Lung (tissue), 12 donors: ENCODE data around the gene ACTN4. TPM values are rescaled to one million over a fixed set of nuclear protein-coding genes. Genes with fewer than 3 reads are reported as not detected.
A peak's percentile ranks its signal among the peaks of the same experiment; 100 is the strongest.

Experiments
- ATAC-seq: fragments of 200-7000 bp; cut with Tn5 transposase; one replicate; pipeline ENCODE4 v1.9.1; 2020; ENCODE audit warnings: moderate number of reproducible peaks; ENCODE audit not compliant: insufficient read depth, low FRiP score
- DNase-seq, 3 donors: peaks; one replicate each; pipeline ENCODE4 v3.0.0-alpha.2; 2013 to 2017
- H3K27ac ChIP-seq, 2 donors: one replicate each; pipeline ENCODE4 v1.5.1; 2013; ENCODE audit warnings: mild to moderate bottlenecking in 2 of 2, moderate library complexity in 2 of 2, control low read depth in 1 of 2, inconsistent platforms in 1 of 2, low read depth in 1 of 2, low read length in 1 of 2
- H3K27me3 ChIP-seq, 3 donors: one replicate each; pipeline ENCODE4 v1.5.1; 2013; ENCODE audit warnings: low read length in 2 of 3; ENCODE audit not compliant: control insufficient read depth in 3 of 3, insufficient read depth in 3 of 3
- H3K36me3 ChIP-seq, 4 donors: one replicate each; pipeline ENCODE4 v1.5.1; 2013; ENCODE audit warnings: low read length in 4 of 4, mild to moderate bottlenecking in 1 of 4, moderate library complexity in 1 of 4; ENCODE audit not compliant: control insufficient read depth in 4 of 4, insufficient read depth in 4 of 4
- H3K4me1 ChIP-seq, 5 donors: one replicate each; pipeline ENCODE4 v1.5.1; 2013; ENCODE audit warnings: low read length in 5 of 5, mild to moderate bottlenecking in 2 of 5, moderate library complexity in 1 of 5; ENCODE audit not compliant: control insufficient read depth in 5 of 5, insufficient read depth in 5 of 5
- H3K4me3 ChIP-seq: one replicate; pipeline ENCODE4 v1.5.1; 2013; ENCODE audit warnings: mild to moderate bottlenecking, control low read depth, moderate library complexity
- H3K9ac ChIP-seq, 2 donors: one replicate each; pipeline ENCODE4 v1.5.1; 2013; ENCODE audit warnings: low read length in 2 of 2, control low read depth in 1 of 2; ENCODE audit not compliant: insufficient read depth in 1 of 2
- H3K9me3 ChIP-seq, 4 donors: one replicate each; pipeline ENCODE4 v1.5.1; 2013; ENCODE audit warnings: low read length in 3 of 4, mild to moderate bottlenecking in 1 of 4, moderate library complexity in 1 of 4; ENCODE audit not compliant: control insufficient read depth in 4 of 4, insufficient read depth in 3 of 4
- WGBS, 2 donors: extraction: QIAGEN DNeasy Blood & Tissue Kit; methylation state at CpG; one replicate each; pipeline ENCODE4 v1.1.7; 2013; 5-methylcytosine and 5-hydroxymethylcytosine counted together
- polyA plus RNA-seq, 2 donors: library from polyadenylated mRNA; stranded (reverse); fragments of 200-250 nt; gene quantifications; one replicate each; pipeline ENCODE4 v1.2.1, GENCODE V29; 2013
- total RNA-seq, 2 donors: library from RNA; depleted of rRNA in 1 of 2; stranded (reverse); fragments of >200 nt in 1 of 2; gene quantifications; one replicate each; pipeline ENCODE4 v1.2.1, GENCODE V29; 2014 to 2021
- TF ChIP-seq, protein P1 (sequence below): IDR thresholded peaks from 2 replicates; pipeline ENCODE4 v1.5.1; 2012; ENCODE audit warnings: mild to moderate bottlenecking; ENCODE audit errors: control extremely low read depth, extremely low read depth
- donor health status: control.
- donor health status: control.
- donor health status: Bipolar disorder and iron deficiency.
- donor health status: healthy.
- donor health status: DM: yes; HTN: yes; CAD: no.

ACTN4 gene
- total and polyA plus RNA-seq, 4 donors: 229 to 552 (median 367) TPM

- TF ChIP-seq, protein P1, sequence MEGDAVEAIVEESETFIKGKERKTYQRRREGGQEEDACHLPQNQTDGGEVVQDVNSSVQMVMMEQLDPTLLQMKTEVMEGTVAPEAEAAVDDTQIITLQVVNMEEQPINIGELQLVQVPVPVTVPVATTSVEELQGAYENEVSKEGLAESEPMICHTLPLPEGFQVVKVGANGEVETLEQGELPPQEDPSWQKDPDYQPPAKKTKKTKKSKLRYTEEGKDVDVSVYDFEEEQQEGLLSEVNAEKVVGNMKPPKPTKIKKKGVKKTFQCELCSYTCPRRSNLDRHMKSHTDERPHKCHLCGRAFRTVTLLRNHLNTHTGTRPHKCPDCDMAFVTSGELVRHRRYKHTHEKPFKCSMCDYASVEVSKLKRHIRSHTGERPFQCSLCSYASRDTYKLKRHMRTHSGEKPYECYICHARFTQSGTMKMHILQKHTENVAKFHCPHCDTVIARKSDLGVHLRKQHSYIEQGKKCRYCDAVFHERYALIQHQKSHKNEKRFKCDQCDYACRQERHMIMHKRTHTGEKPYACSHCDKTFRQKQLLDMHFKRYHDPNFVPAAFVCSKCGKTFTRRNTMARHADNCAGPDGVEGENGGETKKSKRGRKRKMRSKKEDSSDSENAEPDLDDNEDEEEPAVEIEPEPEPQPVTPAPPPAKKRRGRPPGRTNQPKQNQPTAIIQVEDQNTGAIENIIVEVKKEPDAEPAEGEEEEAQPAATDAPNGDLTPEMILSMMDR: no peak
- no peak overlapping the region for H3K9ac ChIP-seq
- no peak overlapping the region for H3K4me3 ChIP-seq
- no peak for DNase-seq
- no peak for ATAC-seq
- H3K27me3 ChIP-seq: no peaks in the 10 kb centered on the region
- WGBS, 2 donors: 94 to 97% methylated on average over 3 of the region's 3 CpGs
- H3K27ac ChIP-seq: no peak overlapping the region
- H3K4me1 ChIP-seq: peaks cover 0 to 9% (median 0%) of the 10 kb centered on the region in 5 donors
- peaks cover 3 to 9% (median 6%) of the 10 kb centered on the region in 4 donors for H3K36me3 ChIP-seq
- H3K9me3 ChIP-seq: no peaks in the 10 kb centered on the region
Observed at GRCh38 chr19:38638461-38638860, 9.0 kb upstream of the ACTN4 start.

GRCh38 chr19:38639679-38640078 lies 7.8 kb upstream of the ACTN4 start:
- no peak overlapping the region for H3K4me3 ChIP-seq
- no peaks in the 10 kb centered on the region for H3K27me3 ChIP-seq
- WGBS, 2 donors: 92 to 97% methylated on average over 2 of the region's 2 CpGs
- TF ChIP-seq, protein P1: no peak
- peaks cover 3 to 9% (median 6%) of the 10 kb centered on the region in 4 donors for H3K36me3 ChIP-seq
- H3K9me3 ChIP-seq: no peaks in the 10 kb centered on the region
- no peak for DNase-seq
- peaks cover 0 to 9% (median 0%) of the 10 kb centered on the region in 5 donors for H3K4me1 ChIP-seq
- peak overlapping the region; percentile 0 to 54 for H3K27ac ChIP-seq
- ATAC-seq: no peak
- H3K9ac ChIP-seq: no peak overlapping the region

DNA sequence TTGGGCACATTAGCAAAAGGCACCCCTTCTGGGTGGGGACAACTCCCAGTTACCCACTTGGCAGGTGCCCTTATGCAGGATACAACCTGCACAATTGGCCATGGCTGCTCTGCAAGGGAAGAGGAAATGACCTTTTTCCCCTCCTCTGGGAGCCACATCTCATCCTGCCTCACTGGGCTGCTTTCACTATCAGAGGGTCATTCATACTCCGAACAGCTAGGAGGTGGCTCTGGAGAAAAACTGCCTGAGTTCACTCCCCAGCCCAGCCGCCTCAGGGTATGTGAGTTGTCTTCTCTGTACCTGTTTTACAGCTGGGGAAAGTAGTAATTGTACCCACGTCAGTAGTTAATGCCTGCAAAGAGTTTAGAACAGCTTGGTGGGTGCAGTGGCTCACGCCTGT lies 7.1 kb upstream of the ACTN4 start:
- Histone ChIP-seq H3K9me3 (no peaks in the 10 kb centered on the region), H3K36me3 (peaks cover 3 to 7% (median 4%) of the 10 kb centered on the region in 4 donors), H3K4me1 (peaks cover 0 to 9% (median 0%) of the 10 kb centered on the region in 5 donors), H3K9ac (no peak overlapping the region), H3K4me3 (no peak overlapping the region), H3K27me3 (no peaks in the 10 kb centered on the region), H3K27ac (peak overlapping the region; percentile 6 to 54)
- no peak for DNase-seq
- TF ChIP-seq, protein P1: no peak
- no peak for ATAC-seq
- WGBS, 2 donors: 68 to 74% methylated on average over 4 of the region's 4 CpGs

DNA sequence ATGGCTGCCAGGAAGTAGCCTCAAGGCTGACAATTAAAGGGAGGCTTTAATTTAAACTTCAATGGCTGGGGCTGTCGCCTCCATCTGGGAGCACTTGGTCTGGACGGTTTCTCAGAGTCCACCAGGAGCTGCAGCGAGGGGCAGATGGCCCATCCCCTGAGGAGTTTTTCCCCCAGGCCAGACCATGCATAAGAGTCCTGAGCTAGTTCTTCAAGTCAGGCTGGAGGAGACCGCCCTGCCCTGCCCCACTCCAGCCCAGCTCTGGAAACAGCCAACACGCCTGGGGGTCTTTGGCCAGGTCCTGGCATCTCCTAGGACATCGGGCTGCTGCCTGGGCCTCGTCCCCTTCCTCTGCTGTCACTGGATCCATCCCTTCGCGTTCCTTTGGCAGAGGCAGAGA lies 5.3 kb upstream of the ACTN4 start:
- ATAC-seq (no peak), DNase-seq (no peak)
- peak overlapping the region; percentile 21 to 22 for H3K27ac ChIP-seq
- peaks cover 0 to 3% (median 0%) of the 10 kb centered on the region in 4 donors for H3K36me3 ChIP-seq
- WGBS, 2 donors: 89 to 95% methylated on average over 9 of the region's 9 CpGs
- H3K27me3 ChIP-seq: no peaks in the 10 kb centered on the region
- H3K4me1 ChIP-seq: peaks cover 0 to 5% (median 0%) of the 10 kb centered on the region in 5 donors
- TF ChIP-seq, protein P1: no peak
- H3K4me3 ChIP-seq: no peak overlapping the region
- no peak overlapping the region for H3K9ac ChIP-seq
- H3K9me3 ChIP-seq: no peaks in the 10 kb centered on the region
